Esophagus muscularis mucosa (tissue), 4 donors: ENCODE data around the gene A3GALT2. TPM values are rescaled to one million over a fixed set of nuclear protein-coding genes. Genes with fewer than 3 reads are reported as not detected.

Experiments
- DNase-seq: peaks from one replicate; pipeline ENCODE4 v3.0.0-alpha.2; 2017; ENCODE audit errors: extremely low spot score
- H3K27ac ChIP-seq, 4 donors: fragments of 200-600 bp; sonication (generic); replicated peaks in 1 of 4; 1 replicate in 3 of 4; 2 replicates in 1 of 4; pipeline ENCODE4 v1.5.1; 2016 to 2019; ENCODE audit warnings: mild to moderate bottlenecking in 1 of 4
- H3K27me3 ChIP-seq, 4 donors: fragments of 200-600 bp; sonication (generic); one replicate each; pipeline versions ENCODE4 v1.5.1 to v1.6.0; 2016 to 2019
- H3K36me3 ChIP-seq, 4 donors: fragments of 200-600 bp; sonication (generic); one replicate each; pipeline ENCODE4 v1.5.1; 2016 to 2019
- H3K4me1 ChIP-seq, 4 donors: fragments of 200-600 bp; sonication (generic); one replicate each; pipeline ENCODE4 v1.5.1; 2016 to 2019
- H3K4me3 ChIP-seq, 4 donors: fragments of 200-600 bp; sonication (generic); 1 replicate in 2 of 4; 2 replicates in 2 of 4; pipeline ENCODE4 v1.5.1; 2016 to 2019; ENCODE audit warnings: mild to moderate bottlenecking in 4 of 4, moderate library complexity in 1 of 4
- H3K9me3 ChIP-seq, 4 donors: fragments of 200-600 bp; sonication (generic); 1 replicate in 3 of 4; 2 replicates in 1 of 4; pipeline ENCODE4 v1.5.1; 2016 to 2019
- EP300 ChIP-seq: sonication (generic); formaldehyde crosslinking; IDR thresholded peaks from one replicate; pipeline ENCODE4 v1.6.1; 2017; ENCODE audit warnings: antibody characterized with exemption
- POLR2A ChIP-seq: fragments of 450-650 bp; IDR thresholded peaks from one replicate; pipeline ENCODE4 v1.6.1; 2017; ENCODE audit warnings: antibody characterized with exemption, moderate library complexity, mild to moderate bottlenecking, low read depth
- POLR2AphosphoS5 ChIP-seq, 2 donors: sonication (generic); formaldehyde crosslinking; IDR thresholded peaks; one replicate each; pipeline ENCODE4 v1.6.1; 2017; ENCODE audit warnings: antibody characterized with exemption in 2 of 2
- WGBS: methylation state at CpG from one replicate; pipeline ENCODE4 v1.1.5; 2018; 5-methylcytosine and 5-hydroxymethylcytosine counted together
- intact Hi-C: fragments of 100-400 bp; cut with DNase I; formaldehyde crosslinking; loops from one replicate; pipeline ENCODE4 v1.15.1; 2023
- total RNA-seq, 4 donors: library from RNA; depleted of rRNA; stranded (reverse); fragments of >200 nt; gene quantifications; one replicate each; pipeline versions ENCODE4 v1.1.0 to v1.2.1, GENCODE V29; 2016
- TF ChIP-seq, protein P1 (sequence below), 3 experiments: fragments of 200-600 bp in 2 of 3; fragments of 450-650 bp in 1 of 3; sonication (generic) in 2 of 3; IDR thresholded peaks; one replicate each; pipeline ENCODE4 v1.5.1; 2017 to 2019; ENCODE audit warnings: antibody characterized with exemption in 3 of 3, mild to moderate bottlenecking in 2 of 3, moderate library complexity in 1 of 3

Gene A3GALT2
- total RNA-seq, 4 donors from 2014 or later = not detected

- Histone ChIP-seq H3K27me3 (no peaks in the 10 kb centered on the region), H3K9me3 (no peaks in the 10 kb centered on the region), H3K27ac (peak overlapping the region in 2 of 4 donors; percentile 77 to 79), H3K4me1 (peaks cover 45 to 54% (median 50%) of the 10 kb centered on the region in 4 donors), H3K4me3 (no peak overlapping the region), H3K36me3 (peaks cover 0 to 52% (median 23%) of the 10 kb centered on the region in 4 donors)
- DNase-seq = no peak
- WGBS = 84% methylated on average over 4 of the region's 15 CpGs
- TF ChIP-seq, protein P1, sequence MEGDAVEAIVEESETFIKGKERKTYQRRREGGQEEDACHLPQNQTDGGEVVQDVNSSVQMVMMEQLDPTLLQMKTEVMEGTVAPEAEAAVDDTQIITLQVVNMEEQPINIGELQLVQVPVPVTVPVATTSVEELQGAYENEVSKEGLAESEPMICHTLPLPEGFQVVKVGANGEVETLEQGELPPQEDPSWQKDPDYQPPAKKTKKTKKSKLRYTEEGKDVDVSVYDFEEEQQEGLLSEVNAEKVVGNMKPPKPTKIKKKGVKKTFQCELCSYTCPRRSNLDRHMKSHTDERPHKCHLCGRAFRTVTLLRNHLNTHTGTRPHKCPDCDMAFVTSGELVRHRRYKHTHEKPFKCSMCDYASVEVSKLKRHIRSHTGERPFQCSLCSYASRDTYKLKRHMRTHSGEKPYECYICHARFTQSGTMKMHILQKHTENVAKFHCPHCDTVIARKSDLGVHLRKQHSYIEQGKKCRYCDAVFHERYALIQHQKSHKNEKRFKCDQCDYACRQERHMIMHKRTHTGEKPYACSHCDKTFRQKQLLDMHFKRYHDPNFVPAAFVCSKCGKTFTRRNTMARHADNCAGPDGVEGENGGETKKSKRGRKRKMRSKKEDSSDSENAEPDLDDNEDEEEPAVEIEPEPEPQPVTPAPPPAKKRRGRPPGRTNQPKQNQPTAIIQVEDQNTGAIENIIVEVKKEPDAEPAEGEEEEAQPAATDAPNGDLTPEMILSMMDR (IDR thresholded peaks at IDR 0.05) = no peak
- no peak for TF ChIP-seq POLR2A
- TF ChIP-seq EP300 = no peak
- TF ChIP-seq POLR2AphosphoS5 (IDR thresholded peaks at IDR 0.05) = no peak
- intact Hi-C loops = loop anchor here (1.0 to 10.0 kb wide), 3 partner anchors 73 to 154 kb away; partner anchors contain the start of gene ZSCAN20
Measured at GRCh38 chr1:33368431-33368830, 47.5 kb upstream of the A3GALT2 start.

DNA sequence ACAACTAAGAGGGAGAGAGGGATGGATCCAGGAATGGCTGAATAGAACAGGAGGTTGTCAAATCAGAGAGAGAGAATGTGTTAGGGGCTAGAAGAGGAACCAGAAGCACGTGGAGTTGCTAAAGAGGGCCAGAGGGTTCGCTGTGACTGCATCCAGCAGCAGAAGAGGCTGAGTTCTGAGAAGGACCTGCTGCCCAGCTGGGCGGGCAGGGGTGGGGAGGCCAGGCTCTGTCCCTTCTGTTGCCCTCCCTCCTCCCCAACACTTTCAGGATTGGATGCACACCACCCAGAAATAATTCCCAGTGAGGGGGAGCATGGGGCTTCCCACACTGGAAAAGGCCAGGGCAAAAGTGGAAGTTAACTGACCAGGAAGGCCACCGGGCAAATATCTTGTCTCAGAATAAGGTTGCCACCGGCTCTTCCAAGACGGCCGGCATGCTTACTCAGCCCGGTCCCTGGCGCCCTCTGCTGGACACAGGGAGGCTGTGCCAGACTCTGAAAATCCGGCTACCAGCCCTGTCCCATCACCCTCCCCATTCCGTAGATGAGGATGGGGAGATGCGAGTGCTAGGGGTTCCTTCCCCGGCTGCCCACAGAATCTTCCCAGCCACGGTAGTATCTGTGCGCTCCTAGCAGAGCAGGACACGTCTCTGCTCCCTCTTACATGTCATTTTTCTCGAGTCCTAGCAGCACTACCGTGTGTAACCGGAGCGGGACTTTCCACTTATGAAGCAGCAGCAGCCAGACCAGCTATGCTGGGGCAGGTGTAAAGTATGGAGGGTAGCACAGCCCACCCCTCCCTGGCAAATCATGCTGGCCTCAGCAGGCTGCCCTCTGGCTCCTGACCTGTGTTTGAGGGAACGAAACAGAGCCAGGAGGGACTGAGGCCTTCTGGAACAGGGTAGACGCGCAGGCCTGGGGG, 46.8 kb upstream of the A3GALT2 start:
- Histone ChIP-seq H3K36me3 (peaks cover 0 to 47% (median 23%) of the 10 kb centered on the region in 4 donors), H3K4me3 (peak overlapping the region in 1 of 4 donors; percentile 7), H3K4me1 (peaks cover 52 to 60% (median 56%) of the 10 kb centered on the region in 4 donors), H3K27ac (peak overlapping the region; percentile 48 to 79 (median 66)), H3K9me3 (no peaks in the 10 kb centered on the region), H3K27me3 (no peaks in the 10 kb centered on the region)
- DNase-seq = no peak
- 26% methylated on average over 20 of the region's 23 CpGs for whole genome bisulfite sequencing
- TF ChIP-seq, protein P1 (IDR thresholded peaks at IDR 0.05) = peak; percentile 95 to 99 (median 98)
- TF ChIP-seq EP300 (no peak), POLR2AphosphoS5 (IDR thresholded peaks at IDR 0.05) (peak; percentile 52 to 54)
- intact Hi-C loops = loop anchor here (1.0 to 10.0 kb wide), 3 partner anchors 72 to 153 kb away; partner anchors contain the start of gene ZSCAN20

DNA sequence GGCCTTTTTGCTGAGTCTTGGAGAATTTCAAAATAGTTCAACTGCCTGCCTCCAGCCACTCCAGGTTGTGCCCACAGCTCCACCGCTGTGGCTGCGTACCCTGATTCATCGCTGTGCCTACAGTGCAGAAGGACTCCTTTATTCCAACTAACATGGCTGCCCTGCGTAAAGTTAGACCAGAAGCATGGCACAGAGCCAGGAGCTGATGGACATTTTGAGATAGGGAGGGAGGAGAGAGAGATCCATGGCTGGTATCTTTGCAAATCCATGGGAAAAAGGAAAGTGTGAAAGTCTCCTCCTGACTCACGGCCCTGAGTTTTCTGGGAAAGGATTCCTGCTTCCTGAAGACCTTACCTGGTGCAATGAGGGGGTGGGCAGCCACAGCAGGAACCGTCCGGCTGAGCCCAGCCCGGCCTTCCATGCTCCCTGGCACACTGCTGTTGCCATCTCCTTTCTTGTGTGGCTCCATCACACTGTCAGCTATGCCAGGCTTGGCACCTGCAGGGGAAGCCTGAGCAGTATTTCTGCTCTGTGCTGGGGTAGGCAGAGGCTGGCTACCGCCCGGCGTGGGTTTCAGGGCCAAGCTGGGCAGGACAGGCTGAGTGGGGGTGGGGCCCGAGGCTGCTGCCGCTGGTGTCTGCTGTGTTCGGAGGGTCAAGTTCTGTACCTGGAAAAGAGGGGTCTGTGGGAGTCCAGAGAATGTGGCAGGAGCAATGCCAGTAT, 46.0 kb upstream of the A3GALT2 start:
- Histone ChIP-seq H3K27ac (peak overlapping the region; percentile 48 to 79 (median 66)), H3K4me3 (no peak overlapping the region), H3K36me3 (peaks cover 0 to 39% (median 17%) of the 10 kb centered on the region in 4 donors), H3K4me1 (peaks cover 60 to 65% (median 62%) of the 10 kb centered on the region in 4 donors), H3K9me3 (no peaks in the 10 kb centered on the region), H3K27me3 (no peaks in the 10 kb centered on the region)
- TF ChIP-seq POLR2AphosphoS5 (IDR thresholded peaks at IDR 0.05) (no peak), POLR2A (no peak), EP300 (no peak)
- TF ChIP-seq, protein P1 (IDR thresholded peaks at IDR 0.05) = no peak
- intact Hi-C loops = loop anchor here (5.0 to 10.0 kb wide), 2 partner anchors 105 to 152 kb away; partner anchors contain the start of gene ZSCAN20
- 68% methylated on average over 11 of the region's 14 CpGs for WGBS
- DNase-seq = no peak

GRCh38 chr1:33365560-33365997, 44.7 kb upstream of the A3GALT2 start:
- Histone ChIP-seq H3K27ac (peak overlapping the region; percentile 76 to 79 (median 78)), H3K9me3 (no peaks in the 10 kb centered on the region), H3K36me3 (peaks cover 0 to 25% (median 13%) of the 10 kb centered on the region in 4 donors), H3K27me3 (no peaks in the 10 kb centered on the region), H3K4me1 (peaks cover 69 to 75% (median 71%) of the 10 kb centered on the region in 4 donors), H3K4me3 (no peak overlapping the region)
- no peak for DNase-seq
- 36% methylated on average over 8 of the region's 9 CpGs for WGBS
- TF ChIP-seq EP300 = no peak
- peak in 1 of 2 donors; percentile 69 for TF ChIP-seq POLR2AphosphoS5 (IDR thresholded peaks at IDR 0.05)
- intact Hi-C loops = loop anchor here (5.0 to 10.0 kb wide), 2 partner anchors 107 to 151 kb away; partner anchors contain the start of gene ZSCAN20
